PC-9 (cell line): ENCODE measurements around the gene ZFX. TPM values are rescaled to one million over a fixed set of nuclear protein-coding genes. Genes with fewer than 3 reads are reported as not detected.
A peak's percentile ranks its signal among the peaks of the same experiment; 100 is the strongest.
"Not testable (repeated sequence)": the region's sequence is repeated elsewhere in the genome, so short reads cannot be mapped to it uniquely, and the experiment has no call there.

ENCODE experiments used
- BruUV-seq: library from RNA; stranded (reverse); fragments of 400-500 nt; replicated peaks from 2 replicates; lab custom pipeline; 2021; lab: Mats Ljungman, UMichigan
- CTCF ChIA-PET: fragments of 300-600 bp; sonication (Branson Sonifier 250); formaldehyde crosslinking; loops from one replicate; lab custom pipeline; 2022; ENCODE audit warnings: antibody characterized with exemption; lab: Charles Lee
- POLR2A ChIA-PET: fragments of 300-600 bp; sonication (Branson Sonifier 250); formaldehyde crosslinking; loops from one replicate; lab custom pipeline; 2022; ENCODE audit warnings: antibody characterized with exemption; ENCODE audit not compliant: unreplicated experiment; lab: Charles Lee
- DNase-seq, 2 experiments: peaks; one replicate each; pipeline versions ENCODE4 v3.0.0 to v3.0.0-alpha.2; 2015 to 2022; ENCODE audit warnings: mixed read lengths in 1 of 2
- H2AFZ ChIP-seq: fragments of 200-600 bp; sonication (generic); 2 replicates; pipeline ENCODE4 v1.8.1; 2017; ENCODE audit warnings: antibody characterized with exemption
- H3F3A ChIP-seq: fragments of 200-600 bp; sonication (generic); 2 replicates; pipeline ENCODE4 v1.8.1; 2017; ENCODE audit warnings: antibody characterized with exemption, mild to moderate bottlenecking, low read depth; ENCODE audit not compliant: insufficient read depth
- H3K27ac ChIP-seq: fragments of 200-600 bp; sonication (generic); 2 replicates; pipeline ENCODE4 v1.6.1; 2016; ENCODE audit warnings: mixed run types
- H3K27me3 ChIP-seq: fragments of 200-600 bp; sonication (generic); 2 replicates; pipeline ENCODE4 v1.6.1; 2016; ENCODE audit warnings: low read depth, mixed run types; ENCODE audit not compliant: insufficient read depth
- H3K36me3 ChIP-seq: fragments of 200-600 bp; sonication (generic); 2 replicates; pipeline ENCODE4 v1.6.1; 2016; ENCODE audit warnings: low read depth, mixed run types
- H3K4me1 ChIP-seq: fragments of 200-600 bp; sonication (generic); replicated peaks from 2 replicates; pipeline ENCODE4 v1.6.1; 2016; ENCODE audit warnings: mixed run types; ENCODE audit not compliant: insufficient read depth
- H3K4me2 ChIP-seq: fragments of 200-600 bp; sonication (generic); 2 replicates; pipeline ENCODE4 v1.6.1; 2017; ENCODE audit warnings: mixed run types
- H3K4me3 ChIP-seq: fragments of 200-600 bp; sonication (generic); 2 replicates; pipeline ENCODE4 v1.6.1; 2016; ENCODE audit warnings: mixed run types
- H3K79me2 ChIP-seq: fragments of 200-600 bp; sonication (generic); 2 replicates; pipeline ENCODE4 v1.6.1; 2017; ENCODE audit warnings: low read depth, mixed run types
- H3K9me2 ChIP-seq: fragments of 200-600 bp; sonication (generic); 2 replicates; pipeline ENCODE4 v1.8.1; 2017; ENCODE audit warnings: mild to moderate bottlenecking; ENCODE audit not compliant: insufficient read depth
- H3K9me3 ChIP-seq: fragments of 200-600 bp; sonication (generic); 2 replicates; pipeline ENCODE4 v1.8.1; 2016; ENCODE audit warnings: low read depth; ENCODE audit not compliant: insufficient read depth
- H4K20me1 ChIP-seq: fragments of 200-600 bp; sonication (generic); 2 replicates; pipeline ENCODE4 v1.8.1; 2017; ENCODE audit not compliant: insufficient read depth
- CTCF ChIP-seq: fragments of 200-600 bp; sonication (generic); conservative IDR thresholded peaks from 2 replicates; pipeline ENCODE4 v1.6.1; 2017; ENCODE audit warnings: mixed run types, antibody characterized with exemption, mild to moderate bottlenecking, moderate library complexity
- EZH2 ChIP-seq: fragments of 200-600 bp; sonication (generic); IDR thresholded peaks from 2 replicates; pipeline ENCODE4 v1.8.0; 2017; ENCODE audit warnings: antibody characterized with exemption, low read depth
- intact Hi-C: fragments of 100-400 bp; cut with micrococcal nuclease; formaldehyde crosslinking; loops from one replicate; pipeline ENCODE4 v1.10.0; 2022; ENCODE audit not compliant: unreplicated experiment
- total RNA-seq: library from RNA; stranded (reverse); gene quantifications from 2 replicates; pipeline ENCODE4 v1.2.3, GENCODE V29; 2021

Gene ZFX
- total RNA-seq, 1 experiment from 2014 or later = 39.6 TPM

GRCh38 chrX:24137192-24137591, 12.3 kb upstream of the ZFX start:
- BruUV-seq = no TSS peak
- CTCF ChIA-PET = interaction anchor here (0.6 kb wide), 1 partner anchor 56 kb away, joined by 11 read pairs; no protein-coding TSS in a partner anchor
- no peak overlapping the region for H3K27ac ChIP-seq
- no peaks in the 10 kb centered on the region for H3K9me3 ChIP-seq
- peaks cover 8% of the 10 kb centered on the region for H3K4me1 ChIP-seq
- no peak overlapping the region for H3K4me2 ChIP-seq
- H2AFZ ChIP-seq = no peak overlapping the region
- H3K79me2 ChIP-seq = no peaks in the 10 kb centered on the region
- no peaks in the 10 kb centered on the region for H4K20me1 ChIP-seq
- no peaks in the 10 kb centered on the region for H3F3A ChIP-seq
- no peaks in the 10 kb centered on the region for H3K36me3 ChIP-seq
- TF ChIP-seq CTCF = no peak
- TF ChIP-seq EZH2 = no peak
- no peak overlapping the region for H3K4me3 ChIP-seq
- no peaks in the 10 kb centered on the region for H3K27me3 ChIP-seq
- intact Hi-C loops = no loop called here
- H3K9me2 ChIP-seq = no peaks in the 10 kb centered on the region
- POLR2A ChIA-PET = no interaction called here
- no peak for DNase-seq

- H3K4me2 ChIP-seq, H3K4me3 ChIP-seq, H2AFZ ChIP-seq, H3K9me2 ChIP-seq, DNase-seq, H3K27me3 ChIP-seq, H3K27ac ChIP-seq, intact Hi-C loops, BruUV-seq, H4K20me1 ChIP-seq, H3K9me3 ChIP-seq, POLR2A ChIA-PET, H3K36me3 ChIP-seq: not testable (repeated sequence)
- H3K4me1 ChIP-seq = peaks cover 54% of the 10 kb centered on the region
- CTCF ChIA-PET = interaction anchor here (0.5 kb wide), 1 partner anchor 229 kb away, joined by 5 read pairs; no protein-coding TSS in a partner anchor
- peaks cover 36% of the 10 kb centered on the region for H3F3A ChIP-seq
- H3K79me2 ChIP-seq = peaks cover 10% of the 10 kb centered on the region
Observed at GRCh38 chrX:24143982-24144381, 5.5 kb upstream of the ZFX start.

- H2AFZ ChIP-seq = no peak overlapping the region
- H3K9me2 ChIP-seq = no peaks in the 10 kb centered on the region
- no peak overlapping the region for H3K4me2 ChIP-seq
- no peak overlapping the region for H3K4me3 ChIP-seq
- H3F3A ChIP-seq = peaks cover 36% of the 10 kb centered on the region
- H3K27me3 ChIP-seq = no peaks in the 10 kb centered on the region
- ChIA-PET CTCF (no interaction called here), POLR2A (no interaction called here)
- peak overlapping the region; percentile 92; the same call in 1 of the 2 replicates for H3K27ac ChIP-seq
- intact Hi-C loops = no loop called here
- H4K20me1 ChIP-seq = no peaks in the 10 kb centered on the region
- BruUV-seq = no TSS peak
- H3K4me1 ChIP-seq = peaks cover 54% of the 10 kb centered on the region
- TF ChIP-seq CTCF (no peak), EZH2 (no peak)
- H3K36me3 ChIP-seq = no peaks in the 10 kb centered on the region
- H3K79me2 ChIP-seq = peaks cover 10% of the 10 kb centered on the region
- DNase-seq = no peak
- no peaks in the 10 kb centered on the region for H3K9me3 ChIP-seq
Observed at GRCh38 chrX:24144528-24144927, 5.0 kb upstream of the ZFX start.
